Activated CD4-positive, alpha-beta T cell treated with anti-CD3 and anti-CD28 coated beads, Interleukin-2, amount 50 U/mL, for 1 hour (primary cell): ENCODE results near the gene ARHGAP26.

Experiments used
- DNase-seq: peaks from one replicate; pipeline ENCODE4 v3.0.0-alpha.2; 2020

The ARHGAP26 gene

GRCh38 chr5:143001764-143002351 is 231.7 kb downstream of the ARHGAP26 start:
- no peak for DNase-seq

- peak; percentile 26 for DNase-seq
Measured at GRCh38 chr5:143002459-143003327, 232.5 kb downstream of the ARHGAP26 start.

- no peak for DNase-seq
Measured at GRCh38 chr5:143003328-143003636, 233.1 kb downstream of the ARHGAP26 start.

GRCh38 chr5:143004361-143005145 is 234.4 kb downstream of the ARHGAP26 start:
- no peak for DNase-seq

- no peak for DNase-seq
Measured at GRCh38 chr5:143006501-143006900, 236.3 kb downstream of the ARHGAP26 start.

- no peak for DNase-seq
Measured at GRCh38 chr5:143008032-143008431, 237.9 kb downstream of the ARHGAP26 start.

GRCh38 chr5:143008809-143009521 is 238.8 kb downstream of the ARHGAP26 start:
- DNase-seq: peak; percentile 59

GRCh38 chr5:143010351-143010750 is 240.2 kb downstream of the ARHGAP26 start:
- DNase-seq: no peak

GRCh38 chr5:143011585-143011984 is 241.4 kb downstream of the ARHGAP26 start:
- DNase-seq: no peak

- DNase-seq: no peak
Measured at GRCh38 chr5:143013176-143013891, 243.2 kb downstream of the ARHGAP26 start.

- peak; percentile 16 for DNase-seq
Measured at GRCh38 chr5:143014017-143014651, 244.0 kb downstream of the ARHGAP26 start.

- DNase-seq: peak; percentile 46
Measured at GRCh38 chr5:143016777-143017516, 246.8 kb downstream of the ARHGAP26 start.

- DNase-seq: no peak
Measured at GRCh38 chr5:143017541-143017940, 247.4 kb downstream of the ARHGAP26 start.

GRCh38 chr5:143017992-143018391 is 247.8 kb downstream of the ARHGAP26 start:
- no peak for DNase-seq

- no peak for DNase-seq
Measured at GRCh38 chr5:143019157-143019556, 249.0 kb downstream of the ARHGAP26 start.

- DNase-seq: no peak
Measured at GRCh38 chr5:143019614-143020515, 249.7 kb downstream of the ARHGAP26 start.

GRCh38 chr5:143021595-143021994 is 251.4 kb downstream of the ARHGAP26 start:
- DNase-seq: no peak

GRCh38 chr5:143023411-143024096 is 253.4 kb downstream of the ARHGAP26 start:
- no peak for DNase-seq

GRCh38 chr5:143024228-143024920 is 254.2 kb downstream of the ARHGAP26 start:
- DNase-seq: no peak
